Measurements from ENCODE around the gene TRMT2A. TPM values are rescaled to one million over a fixed set of nuclear protein-coding genes. Genes with fewer than 3 reads are reported as not detected.

Gene TRMT2A
- total RNA-seq, 1 experiment from 2014 or later = 66.7 TPM

DNA sequence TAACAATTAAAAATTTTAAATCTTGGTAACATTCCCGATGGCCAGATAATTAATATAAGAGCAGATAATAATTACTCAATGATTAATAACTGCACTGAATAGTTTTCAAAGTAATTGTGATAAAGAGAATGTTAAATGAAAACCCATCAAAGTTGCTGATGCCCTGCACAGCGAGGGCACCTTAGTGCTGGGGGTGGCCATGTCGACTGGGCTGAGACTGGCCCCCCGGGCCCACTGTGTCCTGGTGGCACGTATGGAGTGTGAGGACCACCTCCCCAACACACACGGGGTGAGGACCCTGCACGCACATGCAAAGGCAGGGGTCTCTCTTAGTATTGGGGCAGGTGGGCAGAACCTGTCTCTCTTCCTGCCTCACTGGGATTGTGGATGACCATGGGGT is 48.9 kb upstream of the TRMT2A start:
- Histone ChIP-seq H3K4me1 (ENCODE audit: control insufficient read depth, insufficient read depth, low read length) (no peaks in the 10 kb centered on the region), H3K27ac (ENCODE audit: low read length) (no peak overlapping the region), H3K27me3 (ENCODE audit: control insufficient read depth, insufficient read depth, low read length) (no peaks in the 10 kb centered on the region), H3K4me3 (ENCODE audit: low read depth in 2 of 2, low read length in 2 of 2) (no peak overlapping the region), H3K9me3 (ENCODE audit: control insufficient read depth, insufficient read depth, low read depth, low read length) (no peaks in the 10 kb centered on the region), H3K36me3 (ENCODE audit: control insufficient read depth, insufficient read depth, low read length) (no peaks in the 10 kb centered on the region)
- intact Hi-C loops (cut with micrococcal nuclease; ENCODE audit: unreplicated experiment) = no loop called here
- BruUV-seq (replicated peaks) = no TSS peak
- ChIA-PET CTCF (no interaction called here), POLR2A (no interaction called here)
- in situ Hi-C loops (cut with HindIII; ENCODE audit: low pct_unique_long_range_greater_than_20kb, low sequenced_read_pairs) = no loop called here
- DNase-seq (ENCODE audit: low read depth, low spot score) (no peak), ATAC-seq (no peak)
- TF ChIP-seq SIN3A (IDR thresholded peaks at IDR 0.05; ENCODE audit: borderline replicate concordance, insufficient read depth, low read depth, low read length) (no peak), TCF7L2 (IDR thresholded peaks at IDR 0.05; ENCODE audit: low read depth, low read length) (no peak), REST (IDR thresholded peaks at IDR 0.05; ENCODE audit: insufficient read depth in 1 of 2, low read depth in 2 of 2, low read length in 1 of 2) (no peak), POLR2AphosphoS5 (IDR thresholded peaks at IDR 0.05; ENCODE audit: low read depth, low read length) (no peak)
- TF ChIP-seq, protein P1, sequence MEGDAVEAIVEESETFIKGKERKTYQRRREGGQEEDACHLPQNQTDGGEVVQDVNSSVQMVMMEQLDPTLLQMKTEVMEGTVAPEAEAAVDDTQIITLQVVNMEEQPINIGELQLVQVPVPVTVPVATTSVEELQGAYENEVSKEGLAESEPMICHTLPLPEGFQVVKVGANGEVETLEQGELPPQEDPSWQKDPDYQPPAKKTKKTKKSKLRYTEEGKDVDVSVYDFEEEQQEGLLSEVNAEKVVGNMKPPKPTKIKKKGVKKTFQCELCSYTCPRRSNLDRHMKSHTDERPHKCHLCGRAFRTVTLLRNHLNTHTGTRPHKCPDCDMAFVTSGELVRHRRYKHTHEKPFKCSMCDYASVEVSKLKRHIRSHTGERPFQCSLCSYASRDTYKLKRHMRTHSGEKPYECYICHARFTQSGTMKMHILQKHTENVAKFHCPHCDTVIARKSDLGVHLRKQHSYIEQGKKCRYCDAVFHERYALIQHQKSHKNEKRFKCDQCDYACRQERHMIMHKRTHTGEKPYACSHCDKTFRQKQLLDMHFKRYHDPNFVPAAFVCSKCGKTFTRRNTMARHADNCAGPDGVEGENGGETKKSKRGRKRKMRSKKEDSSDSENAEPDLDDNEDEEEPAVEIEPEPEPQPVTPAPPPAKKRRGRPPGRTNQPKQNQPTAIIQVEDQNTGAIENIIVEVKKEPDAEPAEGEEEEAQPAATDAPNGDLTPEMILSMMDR (IDR thresholded peaks at IDR 0.05) = no peak

DNA sequence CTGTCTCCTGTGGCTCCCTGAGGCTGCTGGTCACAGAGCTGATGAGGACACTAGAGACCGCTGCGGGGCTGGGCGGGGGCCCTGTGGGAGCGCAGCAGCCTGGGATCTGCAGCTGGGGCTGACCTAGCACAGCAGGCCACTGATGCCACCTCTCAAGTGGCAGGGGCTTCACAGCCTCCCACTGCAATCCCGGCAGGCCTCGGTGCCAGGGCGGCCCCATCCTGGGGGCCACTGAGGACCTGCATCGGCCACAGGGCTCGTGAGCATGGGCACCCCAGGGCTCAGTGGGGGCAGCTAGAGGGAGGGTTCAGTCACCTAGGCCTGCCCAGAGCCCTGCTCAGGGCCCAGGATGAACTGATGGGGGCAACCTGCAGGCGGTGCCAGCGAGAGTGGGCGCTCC is 48.4 kb upstream of the TRMT2A start:
- intact Hi-C loops (cut with micrococcal nuclease; ENCODE audit: unreplicated experiment) (no loop called here), in situ Hi-C loops (cut with HindIII; ENCODE audit: low pct_unique_long_range_greater_than_20kb, low sequenced_read_pairs) (no loop called here)
- DNase-seq (ENCODE audit: low read depth, low spot score) (no peak), ATAC-seq (no peak)
- Histone ChIP-seq H3K27me3 (ENCODE audit: control insufficient read depth, insufficient read depth, low read length) (no peaks in the 10 kb centered on the region), H3K9me3 (ENCODE audit: control insufficient read depth, insufficient read depth, low read depth, low read length) (no peaks in the 10 kb centered on the region), H3K4me3 (ENCODE audit: low read depth in 2 of 2, low read length in 2 of 2) (no peak overlapping the region), H3K27ac (ENCODE audit: low read length) (no peak overlapping the region), H3K4me1 (ENCODE audit: control insufficient read depth, insufficient read depth, low read length) (no peaks in the 10 kb centered on the region), H3K36me3 (ENCODE audit: control insufficient read depth, insufficient read depth, low read length) (no peaks in the 10 kb centered on the region)
- ChIA-PET POLR2A (no interaction called here), CTCF (no interaction called here)
- TF ChIP-seq, protein P1 (IDR thresholded peaks at IDR 0.05) = no peak
- TF ChIP-seq POLR2AphosphoS5 (IDR thresholded peaks at IDR 0.05; ENCODE audit: low read depth, low read length) (no peak), TCF7L2 (IDR thresholded peaks at IDR 0.05; ENCODE audit: low read depth, low read length) (no peak), REST (IDR thresholded peaks at IDR 0.05; ENCODE audit: insufficient read depth in 1 of 2, low read depth in 2 of 2, low read length in 1 of 2) (no peak), SIN3A (IDR thresholded peaks at IDR 0.05; ENCODE audit: borderline replicate concordance, insufficient read depth, low read depth, low read length) (no peak)
- no TSS peak for BruUV-seq (replicated peaks)

All from Panc1 (cell line).